Skeletal muscle tissue (tissue), 4 donors: ENCODE results near the gene IFNLR1. TPM values are rescaled to one million over a fixed set of nuclear protein-coding genes. Genes with fewer than 3 reads are reported as not detected.

Source experiments
- H3K27ac ChIP-seq: one replicate; pipeline ENCODE4 v1.7.0; 2013; ENCODE audit warnings: mild to moderate bottlenecking, low read depth, low read length, inconsistent platforms
- H3K27me3 ChIP-seq, 3 donors: one replicate each; pipeline ENCODE4 v1.7.0; 2013; ENCODE audit warnings: low read length in 3 of 3; ENCODE audit not compliant: control insufficient read depth in 3 of 3, insufficient read depth in 3 of 3
- H3K36me3 ChIP-seq, 3 donors: one replicate each; pipeline ENCODE4 v1.7.0; 2013; ENCODE audit warnings: low read length in 3 of 3; ENCODE audit not compliant: control insufficient read depth in 3 of 3, insufficient read depth in 3 of 3
- H3K4me1 ChIP-seq, 3 donors: one replicate each; pipeline ENCODE4 v1.7.0; 2013; ENCODE audit warnings: low read length in 3 of 3, mild to moderate bottlenecking in 3 of 3; ENCODE audit not compliant: control insufficient read depth in 3 of 3, insufficient read depth in 3 of 3
- H3K4me3 ChIP-seq, 3 donors: one replicate each; pipeline ENCODE4 v1.7.0; 2013; ENCODE audit warnings: low read length in 3 of 3
- H3K9ac ChIP-seq, 3 donors: one replicate each; pipeline ENCODE4 v1.7.0; 2013; ENCODE audit warnings: low read length in 3 of 3, mild to moderate bottlenecking in 3 of 3, moderate library complexity in 2 of 3, low read depth in 1 of 3
- H3K9me3 ChIP-seq, 3 donors: one replicate each; pipeline ENCODE4 v1.7.0; 2013; ENCODE audit warnings: low read length in 3 of 3; ENCODE audit not compliant: control insufficient read depth in 3 of 3
- total RNA-seq: library from RNA; depleted of rRNA; stranded (reverse); fragments of >200 nt; gene quantifications from one replicate; pipeline ENCODE4 v1.2.3, GENCODE V29; 2014
- donor health status: Osteomylitis.

The IFNLR1 gene
- total RNA-seq, 1 donor from 2014 or later, result not detected

- no peak overlapping the region for H3K9ac ChIP-seq
- H3K36me3 ChIP-seq, result no peaks in the 10 kb centered on the region
- no peaks in the 10 kb centered on the region for H3K9me3 ChIP-seq
- H3K4me3 ChIP-seq, result no peak overlapping the region
- no peak overlapping the region for H3K27ac ChIP-seq
- H3K27me3 ChIP-seq, result no peaks in the 10 kb centered on the region
- peaks cover 11 to 14% (median 12%) of the 10 kb centered on the region in 3 donors for H3K4me1 ChIP-seq
Observed at GRCh38 chr1:24130385-24130784, 56.7 kb downstream of the IFNLR1 start.

DNA sequence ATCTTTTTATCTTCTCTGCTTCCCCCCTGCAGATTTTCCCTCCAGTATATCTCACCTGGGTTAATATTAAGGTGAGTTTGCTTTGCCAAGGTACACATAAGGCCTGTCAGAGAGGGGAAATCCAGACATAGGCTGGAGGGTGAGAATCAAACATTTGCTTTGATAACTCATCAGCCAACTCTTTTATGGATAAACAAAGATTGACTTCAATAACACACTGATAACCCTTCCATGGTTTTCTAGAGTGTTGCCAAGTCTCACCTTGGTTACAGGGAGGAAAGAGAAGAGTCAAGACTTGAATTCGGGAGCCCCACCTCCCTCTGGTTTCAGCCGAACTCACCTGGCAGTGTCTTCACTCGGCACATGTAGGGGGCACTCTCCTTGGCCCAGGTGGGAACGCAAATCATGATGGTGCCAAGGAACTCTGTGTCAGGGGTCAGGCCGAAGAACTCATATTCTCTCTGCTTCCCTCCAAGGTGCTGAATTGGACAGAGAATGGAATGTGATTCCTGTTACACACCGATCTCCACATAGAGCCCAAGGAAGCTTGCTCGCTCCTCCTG is 59.2 kb downstream of the IFNLR1 start:
- Histone ChIP-seq H3K9me3 (no peaks in the 10 kb centered on the region), H3K27ac (no peak overlapping the region), H3K4me3 (no peak overlapping the region), H3K27me3 (no peaks in the 10 kb centered on the region), H3K9ac (no peak overlapping the region), H3K4me1 (peaks cover 12 to 17% (median 14%) of the 10 kb centered on the region in 3 donors), H3K36me3 (no peaks in the 10 kb centered on the region)

DNA sequence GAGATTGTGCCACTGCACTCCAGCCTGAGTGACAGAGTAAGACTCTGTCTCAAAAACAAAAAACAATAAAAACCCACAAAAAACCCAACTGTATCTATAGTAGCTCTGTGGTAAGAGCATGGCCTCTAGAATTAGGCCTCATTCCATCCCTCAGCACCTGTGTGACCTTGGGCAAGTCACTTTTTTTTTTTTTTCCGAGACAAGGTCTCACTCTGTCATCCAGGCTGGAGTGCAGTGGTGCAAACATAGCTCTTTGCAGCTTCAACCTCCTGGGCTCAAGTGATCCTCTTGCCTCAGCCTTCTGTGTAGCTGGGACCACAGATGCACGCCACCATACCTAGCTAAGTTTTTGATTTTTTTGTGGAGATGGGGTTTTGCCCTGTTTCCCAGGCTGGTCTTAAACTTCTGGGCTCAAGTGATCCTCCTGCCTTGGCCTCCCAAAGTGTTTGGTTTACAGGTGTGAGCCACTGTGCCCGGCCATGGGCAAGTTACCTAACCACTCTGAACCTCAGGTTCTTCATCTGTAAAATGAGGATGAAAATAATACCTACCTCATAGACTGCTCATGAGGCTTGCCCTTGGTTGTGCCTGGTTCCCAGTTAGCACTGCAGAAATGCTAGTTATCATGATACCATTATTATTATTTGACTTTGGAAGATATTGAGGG is 59.8 kb downstream of the IFNLR1 start:
- no peaks in the 10 kb centered on the region for H3K36me3 ChIP-seq
- H3K4me3 ChIP-seq, result no peak overlapping the region
- H3K27me3 ChIP-seq, result no peaks in the 10 kb centered on the region
- H3K27ac ChIP-seq, result peak overlapping the region; percentile 76
- H3K9ac ChIP-seq, result no peak overlapping the region
- no peaks in the 10 kb centered on the region for H3K9me3 ChIP-seq
- H3K4me1 ChIP-seq, result peaks cover 12 to 17% (median 14%) of the 10 kb centered on the region in 3 donors

- Histone ChIP-seq H3K4me3 (peak overlapping the region in 2 of 3 donors; percentile 2 to 41), H3K27me3 (no peaks in the 10 kb centered on the region), H3K4me1 (peaks cover 12 to 17% (median 14%) of the 10 kb centered on the region in 3 donors), H3K36me3 (no peaks in the 10 kb centered on the region), H3K27ac (peak overlapping the region; percentile 76), H3K9ac (peak overlapping the region in 1 of 3 donors; percentile 60), H3K9me3 (no peaks in the 10 kb centered on the region)
Observed at GRCh38 chr1:24126672-24127023, 60.4 kb downstream of the IFNLR1 start.

DNA sequence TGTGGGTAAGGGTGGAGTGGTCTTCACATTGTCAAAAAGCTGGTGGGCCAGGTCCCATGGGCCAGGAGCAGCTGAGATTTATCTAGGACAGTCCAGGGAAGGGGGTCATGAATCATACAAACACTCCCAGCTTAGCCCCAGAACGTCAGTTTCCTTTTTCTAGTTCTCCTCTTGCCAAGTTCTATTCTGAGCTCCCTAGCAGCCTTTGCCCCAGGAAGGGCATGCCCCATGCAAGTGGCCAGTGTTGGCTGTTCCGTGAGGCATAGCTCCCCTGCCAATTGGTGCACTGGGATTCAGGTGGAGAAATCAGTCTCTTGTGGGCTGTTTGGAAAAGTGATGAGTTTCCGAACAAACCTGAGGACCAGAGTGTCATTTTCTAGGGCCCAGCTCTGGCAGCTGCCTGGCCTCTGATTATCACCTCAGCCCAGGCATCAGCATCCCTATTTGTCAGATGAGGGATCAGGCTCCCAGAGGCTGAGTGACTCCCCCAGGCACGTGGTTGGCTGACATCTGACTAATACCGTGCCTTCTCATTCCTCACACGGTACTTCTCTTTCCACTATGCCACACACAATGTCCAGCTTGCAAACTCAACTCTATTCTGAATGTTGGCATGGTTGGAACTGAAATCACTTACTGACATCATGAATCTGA is 60.9 kb downstream of the IFNLR1 start:
- Histone ChIP-seq H3K4me1 (peaks cover 12 to 17% (median 14%) of the 10 kb centered on the region in 3 donors), H3K36me3 (no peaks in the 10 kb centered on the region), H3K4me3 (peak overlapping the region; percentile 2 to 41 (median 2)), H3K9me3 (no peaks in the 10 kb centered on the region), H3K9ac (peak overlapping the region; percentile 23 to 61 (median 60)), H3K27me3 (no peaks in the 10 kb centered on the region), H3K27ac (peak overlapping the region; percentile 76)

DNA sequence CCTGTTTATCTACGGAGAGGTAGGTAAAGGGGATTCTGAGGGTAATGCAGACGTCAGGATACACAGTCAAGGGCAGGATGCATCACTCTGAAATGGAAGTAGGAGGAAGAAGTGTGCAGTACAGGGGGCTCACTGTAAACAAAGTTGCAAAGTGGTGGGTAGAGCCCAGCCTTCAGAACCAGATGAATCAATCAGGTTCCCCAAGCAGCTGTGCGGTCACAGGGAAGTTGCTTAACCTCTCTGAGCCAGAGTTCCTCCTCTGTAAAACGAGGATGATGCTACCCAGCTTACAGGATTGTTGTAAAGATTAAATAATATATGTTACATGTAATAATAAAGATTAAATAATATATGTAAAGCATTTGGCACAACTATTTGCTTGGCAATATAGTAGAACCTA is 61.6 kb downstream of the IFNLR1 start:
- H3K4me3 ChIP-seq, result no peak overlapping the region
- peak overlapping the region; percentile 76 for H3K27ac ChIP-seq
- H3K9me3 ChIP-seq, result no peaks in the 10 kb centered on the region
- H3K36me3 ChIP-seq, result no peaks in the 10 kb centered on the region
- H3K4me1 ChIP-seq, result peaks cover 17 to 22% (median 17%) of the 10 kb centered on the region in 3 donors
- H3K27me3 ChIP-seq, result no peaks in the 10 kb centered on the region
- no peak overlapping the region for H3K9ac ChIP-seq

GRCh38 chr1:24124980-24125379 is 62.1 kb downstream of the IFNLR1 start:
- no peak overlapping the region for H3K9ac ChIP-seq
- H3K27me3 ChIP-seq, result no peaks in the 10 kb centered on the region
- no peak overlapping the region for H3K27ac ChIP-seq
- H3K36me3 ChIP-seq, result no peaks in the 10 kb centered on the region
- H3K4me3 ChIP-seq, result no peak overlapping the region
- H3K9me3 ChIP-seq, result no peaks in the 10 kb centered on the region
- H3K4me1 ChIP-seq, result peaks cover 21 to 26% (median 22%) of the 10 kb centered on the region in 3 donors

DNA sequence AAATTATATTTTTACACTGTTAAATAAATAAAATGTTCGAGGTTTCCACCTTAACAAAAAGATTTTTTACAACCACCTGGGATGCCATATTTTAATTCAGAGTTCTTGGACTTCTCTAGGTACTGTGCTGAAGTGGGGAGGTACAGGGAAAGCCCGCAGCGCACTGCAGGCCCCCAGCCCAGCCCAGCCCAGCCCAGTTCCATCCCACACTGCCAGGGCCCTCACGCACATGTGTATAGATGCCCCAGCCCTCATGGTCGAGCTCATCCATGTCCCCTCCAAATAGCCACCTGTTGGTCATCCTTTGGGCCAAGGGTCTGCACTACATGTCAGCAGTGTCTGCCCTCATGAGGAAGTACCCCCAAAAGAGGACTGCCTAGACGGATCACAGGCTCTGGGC is 63.5 kb downstream of the IFNLR1 start:
- Histone ChIP-seq H3K27ac (no peak overlapping the region), H3K36me3 (no peaks in the 10 kb centered on the region), H3K4me3 (no peak overlapping the region), H3K27me3 (peaks cover 0 to 2% (median 0%) of the 10 kb centered on the region in 3 donors), H3K4me1 (peaks cover 23 to 31% (median 27%) of the 10 kb centered on the region in 3 donors), H3K9me3 (no peaks in the 10 kb centered on the region), H3K9ac (no peak overlapping the region)

- Histone ChIP-seq H3K27me3 (peaks cover 0 to 2% (median 0%) of the 10 kb centered on the region in 3 donors), H3K36me3 (no peaks in the 10 kb centered on the region), H3K9me3 (no peaks in the 10 kb centered on the region), H3K9ac (no peak overlapping the region), H3K27ac (no peak overlapping the region), H3K4me3 (no peak overlapping the region), H3K4me1 (peaks cover 23 to 31% (median 27%) of the 10 kb centered on the region in 3 donors)
Observed at GRCh38 chr1:24122776-24123175, 64.3 kb downstream of the IFNLR1 start.

GRCh38 chr1:24121406-24121805 is 65.7 kb downstream of the IFNLR1 start:
- Histone ChIP-seq H3K9ac (no peak overlapping the region), H3K4me3 (no peak overlapping the region), H3K4me1 (peaks cover 20 to 27% (median 23%) of the 10 kb centered on the region in 3 donors), H3K27me3 (peaks cover 0 to 4% (median 0%) of the 10 kb centered on the region in 3 donors), H3K9me3 (no peaks in the 10 kb centered on the region), H3K27ac (no peak overlapping the region), H3K36me3 (no peaks in the 10 kb centered on the region)
